OCI-LY7 (cell line): ENCODE measurements around the gene PCDHGA7. TPM values are rescaled to one million over a fixed set of nuclear protein-coding genes. Genes with fewer than 3 reads are reported as not detected.
A peak's percentile ranks its signal among the peaks of the same experiment; 100 is the strongest.
"Not testable (repeated sequence)": the region's sequence is repeated elsewhere in the genome, so short reads cannot be mapped to it uniquely, and the experiment has no call there.

Experiments used
- BruUV-seq: library from RNA; stranded (reverse); fragments of 400-500 nt; replicated peaks from 2 replicates; lab custom pipeline; 2021; lab: Mats Ljungman, UMichigan
- CTCF ChIA-PET: fragments of 300-600 bp; sonication (Branson Sonifier 250); formaldehyde crosslinking; loops from one replicate; lab custom pipeline; 2022; ENCODE audit warnings: antibody characterized with exemption; ENCODE audit not compliant: unreplicated experiment; lab: Charles Lee
- POLR2A ChIA-PET: fragments of 300-600 bp; sonication (Branson Sonifier 250); formaldehyde crosslinking; loops from one replicate; lab custom pipeline; 2022; ENCODE audit warnings: antibody characterized with exemption; lab: Charles Lee
- DNase-seq: peaks from one replicate; pipeline ENCODE4 v3.0.0-alpha.2; 2015; ENCODE audit warnings: low spot score
- H2AFZ ChIP-seq: fragments of 200-600 bp; sonication (generic), shearing (Covaris generic); 2 replicates; pipeline ENCODE4 v1.6.1; 2014; ENCODE audit warnings: mild to moderate bottlenecking, antibody characterized with exemption, low read length, moderate library complexity
- H3K27ac ChIP-seq: fragments of 200-600 bp; sonication (generic); 2 replicates; pipeline ENCODE4 v1.5.1; 2014; ENCODE audit warnings: mixed run types, low read depth, mild to moderate bottlenecking, moderate library complexity, low read length, inconsistent platforms; ENCODE audit not compliant: poor library complexity, severe bottlenecking
- H3K36me3 ChIP-seq: fragments of 200-600 bp; sonication (generic); 2 replicates; pipeline ENCODE4 v1.6.1; 2014; ENCODE audit warnings: mild to moderate bottlenecking, antibody characterized with exemption, low read length, moderate library complexity, mixed read lengths; ENCODE audit not compliant: insufficient read depth
- H3K4me1 ChIP-seq: fragments of 200-600 bp; sonication (generic); 2 replicates; pipeline ENCODE4 v1.5.1; 2014; ENCODE audit warnings: mild to moderate bottlenecking, low read length; ENCODE audit not compliant: insufficient read depth, poor library complexity, severe bottlenecking
- H3K4me2 ChIP-seq: fragments of 200-600 bp; sonication (generic); 2 replicates; pipeline ENCODE4 v1.6.1; 2014; ENCODE audit warnings: mild to moderate bottlenecking, low read length
- H3K4me3 ChIP-seq: fragments of 200-600 bp; sonication (generic); 2 replicates; pipeline ENCODE4 v1.5.1; 2014; ENCODE audit warnings: mild to moderate bottlenecking, low read depth, low read length; ENCODE audit not compliant: poor library complexity, severe bottlenecking
- H3K79me2 ChIP-seq: fragments of 200-600 bp; sonication (generic); 2 replicates; pipeline ENCODE4 v1.6.1; 2016; ENCODE audit warnings: low read depth, mild to moderate bottlenecking, low read length, moderate library complexity, mixed read lengths; ENCODE audit not compliant: insufficient read depth
- H3K9me2 ChIP-seq: fragments of 200-600 bp; sonication (generic); 2 replicates; pipeline ENCODE4 v1.6.1; 2016; ENCODE audit warnings: mild to moderate bottlenecking, low read length, mixed read lengths; ENCODE audit not compliant: insufficient read depth
- H3K9me3 ChIP-seq: fragments of 200-600 bp; sonication (generic); 2 replicates; pipeline ENCODE4 v1.6.1; 2014; ENCODE audit warnings: mild to moderate bottlenecking, mixed run types, low read length, mixed read lengths
- H4K20me1 ChIP-seq: fragments of 200-600 bp; sonication (generic); 2 replicates; pipeline ENCODE4 v1.6.1; 2014; ENCODE audit warnings: mild to moderate bottlenecking, antibody characterized with exemption, low read length, moderate library complexity, mixed read lengths; ENCODE audit not compliant: insufficient read depth
- CTCF ChIP-seq: fragments of 200-600 bp; sonication (generic); conservative IDR thresholded peaks from 2 replicates; pipeline ENCODE4 v1.5.1; 2014; ENCODE audit warnings: mild to moderate bottlenecking, antibody characterized with exemption, low read length, moderate library complexity, mixed read lengths
- EZH2phosphoT487 ChIP-seq: fragments of 200-600 bp; sonication (generic); IDR thresholded peaks from 2 replicates; pipeline ENCODE4 v1.6.1; 2018; ENCODE audit warnings: low read depth, borderline replicate concordance, mild to moderate bottlenecking, mixed run types, antibody characterized with exemption, low read length, moderate library complexity, mixed read lengths
- intact Hi-C: fragments of 100-400 bp; cut with micrococcal nuclease; formaldehyde crosslinking; loops from one replicate; pipeline ENCODE4 v1.10.0; 2022; ENCODE audit not compliant: unreplicated experiment
- total RNA-seq, 2 experiments: library from RNA; depleted of rRNA in 1 of 2; stranded (reverse); fragments of >200 nt in 1 of 2; shearing (Covaris generic) in 1 of 2; gene quantifications; 2 replicates each; pipeline ENCODE4 v1.2.3, GENCODE V29; 2014 to 2022

PCDHGA7 gene
- total RNA-seq, 2 experiments from 2014 or later = 5.6 to 6.4 TPM

GRCh38 chr5:141384471-141385267 is 2.1 kb downstream of the PCDHGA7 start:
- CTCF ChIA-PET = no interaction called here
- no peaks in the 10 kb centered on the region for H3K4me1 ChIP-seq
- no peaks in the 10 kb centered on the region for H3K9me3 ChIP-seq
- BruUV-seq = no TSS peak
- no peaks in the 10 kb centered on the region for H3K9me2 ChIP-seq
- POLR2A ChIA-PET = no interaction called here
- no peaks in the 10 kb centered on the region for H4K20me1 ChIP-seq
- no peak overlapping the region for H3K4me3 ChIP-seq
- H2AFZ ChIP-seq = no peak overlapping the region
- no peak for DNase-seq
- H3K79me2 ChIP-seq = no peaks in the 10 kb centered on the region
- no peaks in the 10 kb centered on the region for H3K36me3 ChIP-seq
- H3K27ac ChIP-seq = no peak overlapping the region
- intact Hi-C loops = no loop called here
- TF ChIP-seq EZH2phosphoT487 = no peak
- TF ChIP-seq CTCF = no peak
- H3K4me2 ChIP-seq = no peak overlapping the region

- intact Hi-C loops = loop anchor here (1.0 kb wide), 1 partner anchor 25 kb away; the partner anchor contains the start of gene PCDHGA10
- H4K20me1 ChIP-seq, H2AFZ ChIP-seq, CTCF ChIA-PET, H3K79me2 ChIP-seq, H3K27ac ChIP-seq, H3K4me1 ChIP-seq, H3K9me3 ChIP-seq, H3K36me3 ChIP-seq, H3K9me2 ChIP-seq, BruUV-seq: not testable (repeated sequence)
- POLR2A ChIA-PET = interaction anchor here (0.6 to 1.4 kb wide), 2 partner anchors 9 to 119 kb away, joined by 3 to 4 read pairs; no protein-coding TSS in a partner anchor
- Histone ChIP-seq H3K4me3 (peak within 1 kb of the TSS; percentile 61), H3K4me2 (peak within 1 kb of the TSS; percentile 31; the same call in 1 of the 2 replicates)
- DNase-seq = peak; percentile 58
- TF ChIP-seq CTCF = peak; percentile 75
These were observed 5.2 kb downstream of the PCDHGA7 start, which contains the start of gene PCDHGB4 for GRCh38 chr5:141387557-141388311. Gene PCDHGB4, plus strand, starts transcription at chr5:141387698. Its CDS starts 187 bp downstream, at chr5:141387885.
